COLO668 (cell line): Measurements from ENCODE around the gene CHCT1.

Experiments used
- DNase-seq: peaks from one replicate; lab custom pipeline; 2025; ENCODE audit not compliant: unreplicated experiment; lab: John Stamatoyannopoulos, UW

Gene CHCT1

GRCh38 chr17:60439501-60439900 lies 17.2 kb downstream of the CHCT1 start:
- DNase-seq, result no peak

- no peak for DNase-seq
These were observed 20.2 kb downstream of the CHCT1 start for GRCh38 chr17:60442271-60443173.

- DNase-seq, result no peak
These were observed 21.4 kb downstream of the CHCT1 start for GRCh38 chr17:60443713-60444112.

GRCh38 chr17:60445144-60445543 lies 22.9 kb downstream of the CHCT1 start:
- no peak for DNase-seq

GRCh38 chr17:60447375-60447774 lies 25.1 kb downstream of the CHCT1 start:
- no peak for DNase-seq

- no peak for DNase-seq
These were observed 28.8 kb downstream of the CHCT1 start for GRCh38 chr17:60451071-60451470.

- DNase-seq, result no peak
These were observed 29.7 kb downstream of the CHCT1 start for GRCh38 chr17:60451965-60452364.

- no peak for DNase-seq
These were observed 33.1 kb downstream of the CHCT1 start for GRCh38 chr17:60455378-60455777.

- no peak for DNase-seq
These were observed 34.9 kb downstream of the CHCT1 start for GRCh38 chr17:60457148-60457547.

- no peak for DNase-seq
These were observed 39.3 kb downstream of the CHCT1 start for GRCh38 chr17:60461584-60461983.

- no peak for DNase-seq
These were observed 41.0 kb downstream of the CHCT1 start for GRCh38 chr17:60463157-60463835.

- DNase-seq, result no peak
These were observed 42.1 kb downstream of the CHCT1 start for GRCh38 chr17:60464343-60464742.

GRCh38 chr17:60468371-60468770 lies 46.1 kb downstream of the CHCT1 start:
- DNase-seq, result no peak

- DNase-seq, result no peak
These were observed 49.2 kb downstream of the CHCT1 start for GRCh38 chr17:60471451-60471850.

GRCh38 chr17:60472449-60472848 lies 50.2 kb downstream of the CHCT1 start:
- no peak for DNase-seq

GRCh38 chr17:60473788-60474187 lies 51.5 kb downstream of the CHCT1 start:
- DNase-seq, result no peak
